HG02852 (cell line): Measurements from ENCODE around the gene KPNA1.
"Not testable (repeated sequence)": the region's sequence is repeated elsewhere in the genome, so short reads cannot be mapped to it uniquely, and the experiment has no call there.

Experiments
- ATAC-seq: cut with Tn5 transposase; IDR thresholded peaks from one replicate; pipeline ENCODE4 v1.9.1; 2021; ENCODE audit warnings: mild to moderate bottlenecking, moderate library complexity; ENCODE audit not compliant: unreplicated experiment

Gene KPNA1

GRCh38 chr3:122520861-122521260 is 6.1 kb upstream of the KPNA1 start:
- no peak for ATAC-seq

GRCh38 chr3:122519693-122520092 is 5.0 kb upstream of the KPNA1 start:
- ATAC-seq, result no peak

- no peak for ATAC-seq
These were observed 2.2 kb upstream of the KPNA1 start for GRCh38 chr3:122516846-122517360.

GRCh38 chr3:122515870-122516269 is 1.1 kb upstream of the KPNA1 start:
- no peak for ATAC-seq

GRCh38 chr3:122515020-122515468 is 305 bp upstream of the KPNA1 start:
- no peak for ATAC-seq

- ATAC-seq, result no peak
These were observed 1.2 kb downstream of the KPNA1 start for GRCh38 chr3:122513386-122514122.

GRCh38 chr3:122512284-122512683 is 2.5 kb downstream of the KPNA1 start:
- ATAC-seq, result no peak

GRCh38 chr3:122510878-122511535 is 3.7 kb downstream of the KPNA1 start:
- ATAC-seq, result no peak

- ATAC-seq, result not testable (repeated sequence)
These were observed 5.8 kb downstream of the KPNA1 start for GRCh38 chr3:122508944-122509343.

- no peak for ATAC-seq
These were observed 6.4 kb downstream of the KPNA1 start for GRCh38 chr3:122508135-122508914.

- no peak for ATAC-seq
These were observed 8.3 kb downstream of the KPNA1 start for GRCh38 chr3:122506450-122506849.

GRCh38 chr3:122505676-122506075 is 9.1 kb downstream of the KPNA1 start:
- ATAC-seq, result no peak

- ATAC-seq, result no peak
These were observed 11.8 kb downstream of the KPNA1 start for GRCh38 chr3:122502941-122503340.

- ATAC-seq, result no peak
These were observed 12.6 kb downstream of the KPNA1 start for GRCh38 chr3:122502139-122502538.

- ATAC-seq, result not testable (repeated sequence)
These were observed 13.8 kb downstream of the KPNA1 start for GRCh38 chr3:122500964-122501363.

GRCh38 chr3:122498152-122498551 is 16.6 kb downstream of the KPNA1 start:
- no peak for ATAC-seq

GRCh38 chr3:122497425-122497824 is 17.3 kb downstream of the KPNA1 start:
- ATAC-seq, result peak; percentile 67

- no peak for ATAC-seq
These were observed 18.2 kb downstream of the KPNA1 start for GRCh38 chr3:122496508-122496907.

GRCh38 chr3:122493296-122493695 is 21.4 kb downstream of the KPNA1 start:
- ATAC-seq, result no peak

GRCh38 chr3:122488262-122488973 is 26.3 kb downstream of the KPNA1 start:
- no peak for ATAC-seq

- ATAC-seq, result no peak
These were observed 29.8 kb downstream of the KPNA1 start for GRCh38 chr3:122484985-122485384.
